ENCODE measurements around the gene TBC1D1.

The TBC1D1 gene

GRCh38 chr4:38149472-38149996 lies 258.6 kb downstream of the TBC1D1 start:
- DNase-seq (ENCODE audit: low read depth), result no peak

GRCh38 chr4:38149997-38150671 lies 259.2 kb downstream of the TBC1D1 start:
- no peak for DNase-seq (ENCODE audit: low read depth)

- peak; percentile 28 for DNase-seq (ENCODE audit: low read depth)
These were observed 259.9 kb downstream of the TBC1D1 start for GRCh38 chr4:38150766-38151165.

- no peak for DNase-seq (ENCODE audit: low read depth)
These were observed 261.0 kb downstream of the TBC1D1 start for GRCh38 chr4:38151873-38152272.

- DNase-seq (ENCODE audit: low read depth), result no peak
These were observed 261.4 kb downstream of the TBC1D1 start for GRCh38 chr4:38152305-38152704.

- no peak for DNase-seq (ENCODE audit: low read depth)
These were observed 262.0 kb downstream of the TBC1D1 start for GRCh38 chr4:38152721-38153386.

- no peak for DNase-seq (ENCODE audit: low read depth)
These were observed 262.5 kb downstream of the TBC1D1 start for GRCh38 chr4:38153387-38153760.

GRCh38 chr4:38154252-38154651 lies 263.4 kb downstream of the TBC1D1 start:
- no peak for DNase-seq (ENCODE audit: low read depth)

- no peak for DNase-seq (ENCODE audit: low read depth)
These were observed 264.1 kb downstream of the TBC1D1 start for GRCh38 chr4:38154681-38155588.

GRCh38 chr4:38155589-38156294 lies 264.9 kb downstream of the TBC1D1 start:
- DNase-seq (ENCODE audit: low read depth), result no peak

GRCh38 chr4:38157592-38157991 lies 266.7 kb downstream of the TBC1D1 start:
- no peak for DNase-seq (ENCODE audit: low read depth)

GRCh38 chr4:38160487-38161207 lies 269.8 kb downstream of the TBC1D1 start:
- DNase-seq (ENCODE audit: low read depth), result peak; percentile 95

GRCh38 chr4:38161208-38162113 lies 270.6 kb downstream of the TBC1D1 start:
- no peak for DNase-seq (ENCODE audit: low read depth)

- peak; percentile 74 for DNase-seq (ENCODE audit: low read depth)
These were observed 271.4 kb downstream of the TBC1D1 start for GRCh38 chr4:38162240-38162784.

GRCh38 chr4:38163216-38164006 lies 272.5 kb downstream of the TBC1D1 start:
- no peak for DNase-seq (ENCODE audit: low read depth)

- no peak for DNase-seq (ENCODE audit: low read depth)
These were observed 273.5 kb downstream of the TBC1D1 start for GRCh38 chr4:38164346-38164745.

- DNase-seq (ENCODE audit: low read depth), result no peak
These were observed 275.2 kb downstream of the TBC1D1 start for GRCh38 chr4:38166082-38166481.

- no peak for DNase-seq (ENCODE audit: low read depth)
These were observed 275.9 kb downstream of the TBC1D1 start for GRCh38 chr4:38166768-38167167.

- no peak for DNase-seq (ENCODE audit: low read depth)
These were observed 277.1 kb downstream of the TBC1D1 start for GRCh38 chr4:38167973-38168372.
